ENCODE data around the gene C11orf54.

GRCh38 chr11:93767018-93767417 lies 25.5 kb downstream of the C11orf54 start:
- TF ChIP-seq NFRKB (IDR thresholded peaks at IDR 0.05) (no peak), FOXM1 (IDR thresholded peaks at IDR 0.05; ENCODE audit: borderline replicate concordance) (no peak), ELF4 (IDR thresholded peaks at IDR 0.05) (no peak)
